Measurements from ENCODE around the gene DUSP16. TPM values are rescaled to one million over a fixed set of nuclear protein-coding genes. Genes with fewer than 3 reads are reported as not detected.
"Not testable (repeated sequence)": the region's sequence is repeated elsewhere in the genome, so short reads cannot be mapped to it uniquely, and the experiment has no call there.

DUSP16 gene
- total and polyA plus RNA-seq, 2 experiments from 2014 or later = 11.7 to 59.4 TPM

DNA sequence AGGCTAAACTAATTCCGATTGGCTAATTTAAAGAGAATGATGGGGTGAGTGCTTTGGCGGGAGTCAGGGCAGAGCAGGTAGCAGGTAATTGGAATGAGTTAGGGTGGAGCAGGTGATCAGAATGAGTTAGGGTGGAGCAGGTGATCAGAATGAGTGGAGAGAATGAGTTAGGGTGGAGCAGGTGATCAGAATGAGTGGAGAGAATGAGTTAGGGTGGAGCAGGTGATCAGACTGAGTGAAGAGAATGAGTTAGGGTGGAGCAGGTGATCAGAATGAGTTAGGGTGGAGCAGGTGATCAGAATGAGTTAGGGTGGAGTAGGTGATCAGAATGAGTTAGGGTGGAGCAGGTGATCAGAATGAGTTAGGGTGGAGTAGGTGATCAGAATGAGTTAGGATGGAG is 33.3 kb upstream of the DUSP16 start:
- not testable (repeated sequence) for H3K9me3 Mint-ChIP-seq; H3K36me3 Mint-ChIP-seq (ENCODE audit: low read depth); H3K9me2 ChIP-seq (ENCODE audit: insufficient read depth); H4K20me1 ChIP-seq (replicated peaks; ENCODE audit: insufficient read depth); ATAC-seq; DNase-seq (ENCODE audit: low spot score); H3K4me2 ChIP-seq; H3K79me2 ChIP-seq (replicated peaks; ENCODE audit: insufficient read depth); H3F3A ChIP-seq (replicated peaks; ENCODE audit: low read depth); H3K4me1 ChIP-seq (ENCODE audit: insufficient read depth); H3K27me3 ChIP-seq (ENCODE audit: insufficient read depth); H3K4me3 Mint-ChIP-seq; H3K27ac ChIP-seq (ENCODE audit: low read depth); H3K4me3 ChIP-seq; H3K27ac Mint-ChIP-seq; H3K36me3 ChIP-seq (ENCODE audit: insufficient read depth); H3K27me3 Mint-ChIP-seq (ENCODE audit: insufficient read depth, low read depth, poor library complexity)
- 0 out of 2 replicates have a peak overlapping the region, but pooled peaks have one; percentile 52 for H2AFZ ChIP-seq
- H3K4me1 Mint-ChIP-seq = peaks cover 12% of the 10 kb centered on the region

DNA sequence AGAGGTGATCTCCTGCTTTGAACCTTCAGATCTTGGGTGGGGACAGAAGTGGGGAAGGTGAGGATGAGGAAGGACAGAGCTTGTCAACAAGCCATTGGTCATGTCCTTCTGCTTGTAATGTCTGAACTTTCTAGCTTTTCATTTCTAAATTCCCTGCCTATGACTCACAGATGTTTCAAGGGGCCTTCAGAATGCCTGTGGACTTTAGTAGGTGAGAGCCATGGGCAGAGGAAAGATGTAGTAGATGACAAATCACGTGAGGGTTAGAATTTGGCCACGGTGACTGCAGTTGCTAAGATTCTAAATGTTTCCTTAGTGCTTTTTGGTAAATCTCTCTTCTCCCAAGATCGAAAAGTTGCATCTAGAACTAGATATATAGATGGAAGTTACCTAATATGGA is 30.3 kb upstream of the DUSP16 start:
- no peak for DNase-seq (ENCODE audit: low spot score)
- Histone ChIP-seq H4K20me1 (replicated peaks; ENCODE audit: insufficient read depth) (no peaks in the 10 kb centered on the region), H3K4me3 (no peak overlapping the region), H3K4me1 (ENCODE audit: insufficient read depth) (no peaks in the 10 kb centered on the region), H3K27me3 (ENCODE audit: insufficient read depth) (no peaks in the 10 kb centered on the region), H3K36me3 (ENCODE audit: insufficient read depth) (no peaks in the 10 kb centered on the region), H3K27ac (ENCODE audit: low read depth) (no peak overlapping the region), H3F3A (replicated peaks; ENCODE audit: low read depth) (no peaks in the 10 kb centered on the region), H3K4me2 (no peak overlapping the region), H2AFZ (no peak overlapping the region), H3K9me2 (ENCODE audit: insufficient read depth) (no peaks in the 10 kb centered on the region), H3K79me2 (replicated peaks; ENCODE audit: insufficient read depth) (no peaks in the 10 kb centered on the region)
- H3K36me3 Mint-ChIP-seq (ENCODE audit: low read depth) = no peaks in the 10 kb centered on the region
- peaks cover 4% of the 10 kb centered on the region for H3K27me3 Mint-ChIP-seq (ENCODE audit: insufficient read depth, low read depth, poor library complexity)
- no peaks in the 10 kb centered on the region for H3K4me1 Mint-ChIP-seq
- H3K4me3 Mint-ChIP-seq = no peak overlapping the region
- no peaks in the 10 kb centered on the region; the same call in 2 of the 3 replicates for H3K9me3 Mint-ChIP-seq
- H3K27ac Mint-ChIP-seq = no peak overlapping the region
- ATAC-seq = no peak
- no peak for TF ChIP-seq CTCF (conservative IDR thresholded peaks at IDR 0.05; ENCODE audit: low read depth in 2 of 2)
- TF ChIP-seq CREB1 (CRISPR knock-in tag; IDR thresholded peaks at IDR 0.05; ENCODE audit: low read depth) = no peak
- TF ChIP-seq JUNB (IDR thresholded peaks at IDR 0.05; ENCODE audit: unreplicated experiment) = no peak
- no peak for TF ChIP-seq NANOG (IDR thresholded peaks at IDR 0.05; ENCODE audit: borderline replicate concordance)
- no peak for TF ChIP-seq POLR2AphosphoS5 (IDR thresholded peaks at IDR 0.05; ENCODE audit: low read depth)
- TF ChIP-seq ZNF331 (CRISPR knock-in tag; IDR thresholded peaks at IDR 0.05; ENCODE audit: low read depth) = no peak
- TF ChIP-seq STAT1 (IDR thresholded peaks at IDR 0.05; ENCODE audit: unreplicated experiment) = no peak
- no peak for TF ChIP-seq ZNF114 (CRISPR knock-in tag; IDR thresholded peaks at IDR 0.05)
- TF ChIP-seq ETS1 (IDR thresholded peaks at IDR 0.05) = no peak
- TF ChIP-seq EZH2 (IDR thresholded peaks at IDR 0.05; ENCODE audit: low read depth, unreplicated experiment) = no peak
- no peak for TF ChIP-seq EZH2phosphoT487 (IDR thresholded peaks at IDR 0.05; ENCODE audit: unreplicated experiment)
- no peak for TF ChIP-seq ZNF462 (CRISPR knock-in tag; IDR thresholded peaks at IDR 0.05)

All from GM23338 (cell line).